ENCODE results near the gene BCL10. TPM values are rescaled to one million over a fixed set of nuclear protein-coding genes. Genes with fewer than 3 reads are reported as not detected.

BCL10 gene
- total RNA-seq, 4 donors from 2014 or later: 34.2 to 65.5 (median 56.5) TPM

DNA sequence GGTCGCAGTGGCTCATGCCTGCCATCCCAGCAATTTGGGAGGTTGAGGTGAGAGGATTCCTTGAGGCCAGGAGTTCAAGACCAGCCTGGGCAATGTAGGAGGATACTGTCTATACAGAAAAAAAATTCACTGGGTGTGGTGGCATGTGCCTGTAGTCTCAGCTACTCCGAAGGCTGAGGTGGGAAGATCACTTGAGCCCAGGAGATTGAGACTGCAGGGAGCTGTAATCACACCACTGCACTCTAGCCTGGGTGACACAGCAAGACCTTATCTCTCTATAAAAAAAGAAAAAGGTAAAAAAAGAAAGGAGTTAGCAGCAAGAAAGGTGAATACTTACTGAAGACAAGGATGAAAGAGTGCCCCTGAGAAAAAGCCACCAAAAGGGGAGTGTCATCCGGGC, 23.7 kb upstream of the BCL10 start:
- TF ChIP-seq POLR2A (IDR thresholded peaks at IDR 0.05) (no peak), POLR2AphosphoS5 (IDR thresholded peaks at IDR 0.05) (no peak), EP300 (IDR thresholded peaks at IDR 0.05; ENCODE audit: low read depth) (no peak)
- TF ChIP-seq, protein P1, sequence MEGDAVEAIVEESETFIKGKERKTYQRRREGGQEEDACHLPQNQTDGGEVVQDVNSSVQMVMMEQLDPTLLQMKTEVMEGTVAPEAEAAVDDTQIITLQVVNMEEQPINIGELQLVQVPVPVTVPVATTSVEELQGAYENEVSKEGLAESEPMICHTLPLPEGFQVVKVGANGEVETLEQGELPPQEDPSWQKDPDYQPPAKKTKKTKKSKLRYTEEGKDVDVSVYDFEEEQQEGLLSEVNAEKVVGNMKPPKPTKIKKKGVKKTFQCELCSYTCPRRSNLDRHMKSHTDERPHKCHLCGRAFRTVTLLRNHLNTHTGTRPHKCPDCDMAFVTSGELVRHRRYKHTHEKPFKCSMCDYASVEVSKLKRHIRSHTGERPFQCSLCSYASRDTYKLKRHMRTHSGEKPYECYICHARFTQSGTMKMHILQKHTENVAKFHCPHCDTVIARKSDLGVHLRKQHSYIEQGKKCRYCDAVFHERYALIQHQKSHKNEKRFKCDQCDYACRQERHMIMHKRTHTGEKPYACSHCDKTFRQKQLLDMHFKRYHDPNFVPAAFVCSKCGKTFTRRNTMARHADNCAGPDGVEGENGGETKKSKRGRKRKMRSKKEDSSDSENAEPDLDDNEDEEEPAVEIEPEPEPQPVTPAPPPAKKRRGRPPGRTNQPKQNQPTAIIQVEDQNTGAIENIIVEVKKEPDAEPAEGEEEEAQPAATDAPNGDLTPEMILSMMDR (IDR thresholded peaks at IDR 0.05): no peak
- in situ Hi-C loops (cut with MboI; ENCODE audit: low pct_ligation_motif_present in 1 of 4, low pct_unique_long_range_greater_than_20kb in 1 of 4, low sequenced_read_pairs in 3 of 4) (loop anchor here (10.0 to 25.0 kb wide), 7 partner anchors 187 to 862 kb away; partner anchors contain the start of genes CCN1 (in 4 of the 4), ZNHIT6 (in 3 of the 4) and COL24A1 (in 1 of the 4)), intact Hi-C loops (cut with DNase I; ENCODE audit: low total_unique reads) (loop anchor here (10.0 kb wide), 1 partner anchor 285 kb away; the partner anchor contains the start of gene CCN1)
- Histone ChIP-seq H3K9me3 (no peaks in the 10 kb centered on the region), H3K4me3 (no peak overlapping the region), H3K36me3 (no peaks in the 10 kb centered on the region), H3K4me1 (peaks cover 9 to 20% (median 15%) of the 10 kb centered on the region in 4 donors), H3K27ac (no peak overlapping the region), H3K27me3 (no peaks in the 10 kb centered on the region)
- DNase-seq: no peak
- 50 to 82% methylated on average over 2 to 3 of the region's 3 CpGs for WGBS, 2 donors (ENCODE audit: low coverage in 1 of 2)

DNA sequence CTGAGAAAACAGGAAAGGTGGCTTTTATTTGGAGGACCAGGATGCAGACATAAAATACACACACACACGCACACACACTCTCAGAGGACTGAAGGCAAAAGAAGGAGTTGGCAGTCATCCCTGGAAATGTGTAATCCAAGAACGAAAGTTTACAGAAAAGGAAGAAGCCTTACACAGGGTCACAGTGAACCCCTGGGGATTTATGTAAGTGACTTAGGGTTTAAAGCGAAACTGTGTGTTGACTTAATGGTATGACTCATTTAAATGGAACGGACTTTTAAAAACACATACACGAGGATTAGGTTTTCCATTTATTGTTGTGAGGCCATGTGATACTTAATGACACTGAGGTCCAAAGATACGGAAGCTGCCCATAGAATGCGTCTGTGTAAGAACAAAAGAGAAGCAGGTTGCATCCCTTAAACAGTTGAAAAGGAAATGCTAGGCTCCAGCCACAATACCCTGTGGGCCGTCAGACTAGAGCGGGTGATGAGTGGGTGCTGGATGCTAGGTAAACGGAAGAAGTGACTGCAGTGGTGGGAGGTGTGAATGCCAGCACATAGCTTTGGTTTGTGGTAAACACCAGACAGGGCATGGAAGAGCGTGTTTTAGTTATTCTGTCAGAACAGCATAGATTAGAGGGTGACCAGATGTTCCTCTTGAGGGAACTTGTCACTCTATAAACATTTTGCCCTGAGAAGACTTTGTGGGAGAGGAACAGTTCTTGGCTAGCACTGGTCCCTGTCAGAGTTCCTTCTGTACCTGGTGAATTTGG, 21.6 kb upstream of the BCL10 start:
- Histone ChIP-seq H3K27me3 (no peaks in the 10 kb centered on the region), H3K4me3 (peak overlapping the region in 1 of 4 donors; percentile 13), H3K36me3 (no peaks in the 10 kb centered on the region), H3K27ac (peak overlapping the region; percentile 53 to 78 (median 66)), H3K4me1 (peaks cover 9 to 20% (median 15%) of the 10 kb centered on the region in 4 donors), H3K9me3 (no peaks in the 10 kb centered on the region)
- intact Hi-C loops (cut with DNase I; ENCODE audit: low total_unique reads) (no loop called here), in situ Hi-C loops (cut with MboI; ENCODE audit: low pct_ligation_motif_present in 1 of 4, low pct_unique_long_range_greater_than_20kb in 1 of 4, low sequenced_read_pairs in 3 of 4) (no loop called here)
- WGBS, 2 donors (ENCODE audit: low coverage in 1 of 2): 11 to 20% methylated on average over 7 to 11 of the region's 11 CpGs
- DNase-seq: no peak
- TF ChIP-seq EP300 (IDR thresholded peaks at IDR 0.05; ENCODE audit: low read depth) (no peak), POLR2AphosphoS5 (IDR thresholded peaks at IDR 0.05) (peak; percentile 29 to 56 (median 47))

DNA sequence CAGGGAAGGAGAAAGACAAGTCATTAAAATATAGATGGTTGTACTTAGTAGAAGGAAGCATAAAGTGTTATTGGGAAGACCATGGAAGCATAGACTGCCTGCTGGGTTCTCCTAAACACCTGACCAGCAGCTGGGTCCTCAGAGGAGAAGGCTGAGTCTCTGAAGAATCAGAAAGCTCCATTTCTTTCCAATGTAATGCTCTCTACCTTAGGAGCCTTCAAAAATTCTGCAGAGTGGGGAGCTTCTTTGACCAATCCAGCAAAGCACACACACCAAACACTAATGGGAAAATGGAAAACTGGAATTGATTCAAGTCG, 21.1 kb upstream of the BCL10 start:
- peaks cover 9 to 20% (median 15%) of the 10 kb centered on the region in 4 donors for H3K4me1 ChIP-seq
- no peaks in the 10 kb centered on the region for H3K27me3 ChIP-seq
- intact Hi-C loops (cut with DNase I; ENCODE audit: low total_unique reads) (no loop called here), in situ Hi-C loops (cut with MboI; ENCODE audit: low pct_ligation_motif_present in 1 of 4, low pct_unique_long_range_greater_than_20kb in 1 of 4, low sequenced_read_pairs in 3 of 4) (no loop called here)
- H3K9me3 ChIP-seq: no peaks in the 10 kb centered on the region
- DNase-seq: no peak
- TF ChIP-seq EP300 (IDR thresholded peaks at IDR 0.05; ENCODE audit: low read depth) (no peak), POLR2A (IDR thresholded peaks at IDR 0.05) (no peak), POLR2AphosphoS5 (IDR thresholded peaks at IDR 0.05) (no peak)
- TF ChIP-seq, protein P1 (IDR thresholded peaks at IDR 0.05): no peak
- H3K4me3 ChIP-seq: peak overlapping the region in 1 of 4 donors; percentile 13
- H3K36me3 ChIP-seq: no peaks in the 10 kb centered on the region
- 13 to 50% methylated on average over 1 of the region's 1 CpG for WGBS, 2 donors (ENCODE audit: low coverage in 1 of 2)
- peak overlapping the region; percentile 53 to 78 (median 66) for H3K27ac ChIP-seq

DNA sequence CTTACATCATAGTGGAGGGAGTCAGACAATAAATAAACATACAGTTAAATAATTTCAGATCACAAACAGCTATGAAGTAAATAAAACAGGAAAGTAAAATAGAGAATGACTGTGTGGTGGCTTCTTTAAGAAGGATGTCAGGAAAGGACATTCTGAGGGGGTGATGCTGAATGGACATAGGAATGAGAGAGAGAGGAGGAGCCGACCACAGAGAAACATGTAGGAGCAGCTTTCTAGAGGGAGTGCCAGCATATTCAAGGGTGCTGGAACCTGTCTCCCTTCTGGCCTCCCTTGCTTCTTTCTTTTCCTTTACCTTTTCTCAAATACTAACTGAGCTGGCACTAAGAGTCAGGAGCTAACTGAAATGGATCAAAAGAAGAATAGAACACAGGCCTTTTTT, 20.5 kb upstream of the BCL10 start:
- Histone ChIP-seq H3K4me3 (no peak overlapping the region), H3K4me1 (peaks cover 9 to 20% (median 15%) of the 10 kb centered on the region in 4 donors), H3K9me3 (no peaks in the 10 kb centered on the region), H3K27ac (peak overlapping the region; percentile 53 to 78 (median 66)), H3K27me3 (no peaks in the 10 kb centered on the region), H3K36me3 (no peaks in the 10 kb centered on the region)
- no peak for DNase-seq
- in situ Hi-C loops (cut with MboI; ENCODE audit: low pct_ligation_motif_present in 1 of 4, low pct_unique_long_range_greater_than_20kb in 1 of 4, low sequenced_read_pairs in 3 of 4) (no loop called here), intact Hi-C loops (cut with DNase I; ENCODE audit: low total_unique reads) (no loop called here)
- TF ChIP-seq EP300 (IDR thresholded peaks at IDR 0.05; ENCODE audit: low read depth): no peak
- TF ChIP-seq, protein P1 (IDR thresholded peaks at IDR 0.05): no peak
- no peak for TF ChIP-seq POLR2A (IDR thresholded peaks at IDR 0.05)
- WGBS, 2 donors (ENCODE audit: low coverage in 1 of 2): 38 to 58% methylated on average over 1 of the region's 1 CpG

Measured in transverse colon (tissue), 4 donors.